HG03442 (cell line): Measurements from ENCODE around the gene SNX32.

ENCODE experiments used
- ATAC-seq: cut with Tn5 transposase; IDR thresholded peaks from one replicate; pipeline ENCODE4 v1.9.1; 2021; ENCODE audit warnings: mild to moderate bottlenecking, moderate library complexity; ENCODE audit not compliant: unreplicated experiment

The SNX32 gene

DNA sequence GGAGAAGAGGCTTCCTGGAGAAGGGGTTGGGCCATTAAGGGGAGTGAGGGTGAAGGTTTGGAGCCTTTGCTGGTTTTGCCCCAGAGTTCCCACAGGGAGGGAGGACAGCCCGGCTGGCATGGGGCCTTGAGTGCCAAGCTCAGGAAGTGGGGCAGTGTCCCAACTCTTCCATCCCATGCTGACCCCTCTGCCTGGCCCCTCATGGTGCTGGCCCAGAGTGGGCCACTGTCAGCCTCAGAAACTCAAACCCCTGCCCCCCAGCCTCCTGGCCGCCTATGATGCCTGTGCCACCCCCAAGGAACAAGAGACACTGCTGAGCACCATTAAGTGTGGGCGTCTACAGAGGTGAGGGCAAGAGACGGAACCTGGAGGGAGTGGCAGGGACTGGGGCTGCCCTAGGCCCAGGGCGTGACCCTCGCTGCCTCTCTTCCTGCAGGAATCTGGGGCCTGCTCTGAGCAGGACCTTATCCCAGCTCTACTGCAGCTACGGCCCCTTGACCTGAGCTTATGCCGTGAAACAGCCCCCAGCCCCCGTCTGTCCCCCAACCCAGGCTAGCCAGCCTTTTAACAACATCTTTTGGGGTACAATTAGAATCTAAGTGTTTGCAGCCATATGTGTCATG is 31.9 kb downstream of the SNX32 start:
- ATAC-seq = no peak

DNA sequence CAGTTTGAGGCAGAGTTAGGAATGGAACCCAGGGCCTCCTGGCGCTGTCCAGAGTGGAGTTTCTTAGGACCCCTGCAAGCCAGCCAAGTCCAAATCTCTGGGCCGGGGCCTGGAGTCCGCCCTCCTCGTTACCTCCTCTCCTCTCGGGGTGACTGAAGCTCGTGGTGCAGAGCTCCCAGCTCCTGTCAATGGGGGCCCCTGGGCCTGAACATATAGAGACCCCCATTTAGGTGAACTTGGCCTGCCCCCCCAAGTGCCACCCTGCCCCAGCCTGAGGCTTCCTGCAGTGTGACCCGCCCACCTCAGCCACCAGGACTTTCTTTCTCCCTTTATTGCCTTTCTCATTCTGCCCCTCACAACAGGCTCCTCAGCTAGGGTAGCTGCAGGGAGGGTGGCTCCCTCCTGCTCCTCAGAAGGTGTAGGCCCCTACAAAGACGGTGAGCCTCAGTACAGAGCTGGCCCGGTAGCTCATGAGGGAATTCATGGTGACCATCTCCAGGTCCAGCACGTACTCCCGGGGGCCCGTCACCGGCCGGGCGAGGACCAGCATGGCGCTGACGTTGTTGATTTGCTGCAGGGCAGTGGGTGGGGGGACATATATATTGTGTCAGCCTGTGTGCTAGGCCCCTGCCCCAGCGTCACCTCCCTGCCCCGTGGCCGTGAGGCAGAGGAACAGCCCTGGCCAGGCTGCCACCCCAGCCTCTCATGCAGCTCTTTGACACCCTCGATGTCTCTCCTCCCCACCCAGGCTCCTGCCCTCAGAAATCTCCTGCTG is 32.9 kb downstream of the SNX32 start:
- no peak for ATAC-seq

DNA sequence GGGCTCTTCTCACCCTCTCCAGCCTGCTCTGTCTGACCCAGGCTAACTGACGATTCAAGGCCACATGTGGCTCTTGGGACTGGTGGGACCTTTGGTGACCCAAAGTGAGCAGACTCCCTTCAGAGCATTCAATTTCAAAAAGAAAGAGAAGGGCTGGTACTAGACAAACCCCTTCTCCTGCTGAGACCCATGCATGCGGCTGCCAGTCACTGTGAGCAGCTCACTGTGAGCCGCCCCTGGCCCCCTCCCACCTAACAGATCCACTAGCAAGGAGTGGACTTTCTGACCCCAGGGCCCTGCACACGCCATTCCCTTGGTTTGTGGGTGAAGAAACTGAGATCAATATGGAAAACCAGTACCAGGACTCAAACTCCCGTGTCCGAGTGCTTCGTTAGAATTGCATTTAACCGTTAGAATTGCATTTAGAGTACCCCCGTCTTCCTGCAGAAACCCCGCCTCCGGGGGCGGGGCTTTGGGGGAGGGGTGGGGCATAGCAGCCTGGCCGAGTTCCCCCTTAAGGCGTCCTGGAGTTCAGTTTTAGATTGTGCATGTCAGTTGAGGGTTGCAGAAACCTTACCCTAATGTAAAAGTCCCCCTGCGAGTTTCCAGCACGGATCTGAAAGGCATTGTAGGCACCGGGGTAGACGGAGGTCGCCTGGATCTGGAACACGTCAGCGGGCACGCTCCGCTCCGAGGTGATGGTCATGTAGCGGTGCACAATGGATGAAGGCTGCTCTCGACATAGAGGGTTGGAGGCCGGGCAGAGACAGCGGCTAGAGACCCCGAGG is 33.7 kb downstream of the SNX32 start:
- ATAC-seq = no peak

DNA sequence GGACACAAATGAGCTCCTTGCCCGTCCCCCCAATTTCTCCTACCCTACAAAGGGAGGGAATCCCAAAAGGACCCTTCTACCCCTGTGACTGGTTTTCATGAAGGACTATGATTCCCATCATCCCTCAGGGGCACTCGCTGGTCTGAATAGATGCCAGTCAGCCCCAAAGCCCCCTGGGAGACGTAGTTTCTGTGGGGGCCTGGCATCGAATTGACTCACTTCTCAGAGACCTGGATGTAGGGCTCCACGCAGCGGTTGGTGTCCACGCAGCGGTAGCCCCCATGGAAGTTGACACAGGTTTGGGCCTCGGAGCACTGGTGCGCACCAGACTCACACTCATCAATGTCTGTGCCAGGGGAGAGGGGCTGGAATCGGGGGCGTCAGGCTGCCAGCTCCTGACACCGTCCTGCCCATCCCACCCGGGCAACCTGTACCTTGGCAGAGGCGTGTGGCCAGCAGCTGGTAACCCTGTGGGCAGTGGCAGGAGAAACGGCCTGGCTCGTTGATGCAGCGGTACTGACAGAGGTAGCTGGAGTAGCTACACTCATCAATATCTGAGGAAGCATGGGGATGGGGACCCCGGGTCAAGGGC is 34.4 kb downstream of the SNX32 start:
- no peak for ATAC-seq

DNA sequence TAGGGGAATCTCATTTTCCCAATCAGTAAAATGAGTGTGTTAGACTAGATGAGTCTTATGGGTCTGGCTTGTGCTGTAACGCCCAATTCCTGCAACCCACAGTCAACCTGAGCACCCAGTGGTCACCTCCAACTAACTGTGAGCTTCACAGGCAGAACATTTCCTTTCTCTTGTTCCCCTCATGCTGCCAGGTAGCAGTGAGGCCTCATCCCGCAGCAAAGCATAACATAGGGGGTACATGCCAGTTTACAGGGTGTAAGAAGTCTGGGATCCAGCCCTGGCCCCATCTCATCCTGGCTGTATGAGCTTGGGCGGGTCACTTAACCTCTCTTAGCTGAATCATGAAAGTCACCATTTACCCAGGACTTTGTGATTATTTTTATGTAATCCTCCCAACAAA is 35.1 kb downstream of the SNX32 start:
- no peak for ATAC-seq

DNA sequence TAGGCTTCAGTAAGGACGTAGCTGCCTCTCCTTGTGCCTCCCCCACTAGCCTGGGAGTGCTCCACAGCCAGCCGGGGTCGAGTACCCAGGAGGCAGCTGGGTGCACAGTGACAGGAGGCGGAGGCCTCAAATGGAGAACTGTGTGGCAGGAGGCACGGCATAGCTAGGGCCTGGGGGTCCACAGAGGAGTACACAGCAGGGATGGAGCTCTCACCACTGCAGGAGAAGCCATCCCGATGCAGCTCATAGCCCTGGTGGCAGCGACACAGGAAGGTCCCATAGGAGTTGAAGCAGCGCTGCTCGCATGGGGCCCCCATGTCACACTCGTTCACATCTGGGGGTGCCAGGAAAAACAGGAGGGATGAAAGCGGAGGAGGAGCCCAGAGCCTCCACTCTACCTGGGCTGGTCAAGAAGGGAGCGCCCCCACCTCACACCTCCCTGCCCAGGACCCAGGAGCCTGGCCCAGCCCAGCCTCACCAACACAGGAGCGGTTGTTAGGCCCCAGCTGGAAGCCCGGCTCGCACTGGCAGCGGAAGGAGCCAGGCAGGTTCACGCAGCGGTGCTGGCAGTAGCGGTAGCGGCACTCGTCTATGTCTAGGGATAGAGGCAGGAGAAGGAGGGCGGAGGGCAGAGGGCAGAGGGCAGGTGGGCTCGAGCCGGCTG is 36.0 kb downstream of the SNX32 start:
- ATAC-seq = no peak

DNA sequence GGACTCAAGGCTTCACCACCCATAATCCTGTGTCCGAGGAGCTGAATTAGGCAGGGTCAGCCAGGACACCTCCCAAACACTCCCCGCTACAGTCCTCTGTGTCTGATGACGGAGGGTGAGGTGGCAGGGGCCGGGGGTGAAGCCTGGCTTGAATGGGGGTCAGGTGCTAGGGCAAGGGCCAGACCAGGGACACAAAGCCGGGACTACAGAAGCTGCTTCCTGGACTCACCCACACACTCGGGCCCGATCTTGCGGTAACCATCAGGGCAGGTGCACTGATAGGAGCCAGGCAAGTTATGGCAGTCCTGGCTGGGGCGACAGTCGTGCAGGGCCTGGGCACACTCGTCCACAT is 36.5 kb downstream of the SNX32 start:
- no peak for ATAC-seq

DNA sequence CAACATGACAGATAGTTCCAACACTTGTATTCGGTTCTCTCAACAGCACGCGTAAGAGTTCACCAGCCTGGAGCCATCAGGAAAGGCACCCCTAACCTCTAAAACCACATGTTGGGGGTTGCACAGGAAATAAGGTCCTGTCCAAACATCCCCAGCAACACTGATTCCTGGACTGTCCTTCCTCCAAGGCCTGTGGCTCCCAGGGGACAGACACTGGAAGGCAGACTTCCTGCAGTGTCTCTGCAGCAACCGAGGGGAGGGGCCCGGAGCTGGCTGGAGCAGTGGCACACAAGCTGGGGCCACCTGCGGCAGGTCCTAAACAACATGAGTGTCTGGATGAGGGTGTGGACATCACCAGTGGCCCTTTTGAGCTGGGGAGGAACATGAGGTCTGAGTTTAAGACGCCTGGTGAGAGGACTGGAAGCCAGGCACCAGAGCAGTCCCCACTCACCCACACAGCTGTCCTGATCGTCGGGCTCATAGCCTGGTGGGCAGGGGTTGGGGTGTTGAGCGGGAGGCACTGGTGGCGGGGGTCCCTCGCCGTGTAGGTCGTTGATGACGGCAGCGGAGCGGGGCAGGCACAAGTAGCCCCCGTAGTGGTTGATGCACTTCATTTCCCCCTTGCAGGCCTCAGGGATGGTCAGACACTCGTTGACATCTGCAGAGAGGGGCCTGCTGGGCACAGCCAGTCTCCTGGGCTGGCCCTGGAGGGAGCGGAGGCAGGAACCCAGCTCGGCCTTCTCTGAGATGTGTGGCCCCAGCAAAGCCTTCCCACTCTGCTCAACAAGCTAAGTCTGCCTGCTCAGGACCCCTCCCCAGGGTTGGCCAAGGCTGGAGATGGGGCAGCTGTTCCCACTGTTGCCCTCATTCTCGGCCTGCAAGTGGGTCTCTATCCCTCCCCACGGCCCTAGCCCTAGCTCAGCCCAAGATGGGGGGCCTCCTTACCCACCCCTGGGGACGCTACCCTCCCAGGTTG is 37.2 kb downstream of the SNX32 start:
- no peak for ATAC-seq

DNA sequence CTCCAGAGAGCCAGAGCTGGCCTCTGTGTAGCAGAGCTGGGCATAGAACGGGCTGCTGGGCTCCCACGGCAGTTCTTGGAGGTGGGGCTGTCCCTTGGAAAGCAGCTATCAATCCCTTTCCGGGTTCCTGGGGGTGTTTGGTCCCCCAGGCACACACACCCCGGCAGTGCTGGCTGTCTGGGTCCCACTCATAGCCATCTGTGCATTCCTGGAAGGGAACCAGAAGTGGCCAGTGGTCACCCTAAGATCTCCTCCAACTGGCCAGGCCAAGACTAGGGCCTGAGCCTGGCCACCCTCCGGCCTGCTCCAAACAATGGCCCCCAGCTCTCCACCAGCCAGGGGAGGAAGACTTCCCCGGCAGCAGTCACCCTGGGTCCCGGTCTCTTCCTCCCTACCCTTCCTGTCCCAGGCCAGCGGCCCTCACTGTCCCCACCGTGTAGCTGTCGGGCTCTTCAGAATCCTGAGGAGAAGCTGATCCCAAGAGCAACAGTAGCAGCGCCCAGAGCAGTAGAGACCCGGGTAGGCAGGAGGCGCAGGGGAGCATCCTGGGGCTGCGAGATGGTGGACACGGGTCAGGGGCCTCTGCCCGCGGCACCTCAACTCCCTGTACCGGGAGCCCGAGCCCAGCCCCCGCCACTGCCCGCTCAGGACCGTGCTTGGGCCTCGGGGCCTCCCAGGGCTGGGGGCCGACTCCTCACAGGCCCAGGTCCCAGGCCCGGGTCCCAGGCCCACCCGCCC is 38.2 kb downstream of the SNX32 start:
- no peak for ATAC-seq

DNA sequence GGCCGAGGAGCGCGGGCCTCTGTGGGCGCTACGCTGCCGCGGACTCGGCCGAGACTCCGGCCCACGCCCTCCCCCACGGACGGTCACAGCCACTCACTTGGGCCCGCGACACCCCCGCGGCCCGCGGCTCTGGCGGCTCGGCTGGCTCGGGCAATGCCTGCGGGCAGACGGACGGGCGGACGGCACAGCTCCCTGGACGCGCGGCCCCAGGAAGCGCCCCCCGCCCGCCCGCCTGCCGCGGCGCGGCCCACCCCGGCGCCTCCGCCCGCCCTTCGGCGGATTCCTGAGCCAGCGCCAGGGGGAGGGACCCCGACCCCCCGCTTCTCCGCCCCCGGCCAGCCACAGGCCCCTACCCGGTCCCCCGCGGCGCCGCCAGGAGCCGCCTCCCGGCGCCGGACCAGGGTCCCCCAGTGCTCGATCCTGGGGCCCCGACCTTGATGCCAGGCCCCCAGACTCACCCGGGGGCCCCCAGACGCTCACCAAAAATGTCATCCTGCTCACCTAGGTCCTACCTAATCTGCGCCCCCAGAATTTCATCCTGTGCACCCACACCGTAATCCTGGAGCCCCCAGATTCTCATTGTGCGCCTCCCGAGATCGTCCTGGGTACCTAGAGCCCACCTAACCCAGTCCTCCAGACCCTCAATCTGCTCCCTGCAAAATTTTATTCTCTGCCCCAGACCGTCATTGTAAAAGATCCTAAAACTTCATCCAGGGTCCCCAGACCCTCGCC is 39.0 kb downstream of the SNX32 start, which contains the start of gene EFEMP2:
EFEMP2 (minus strand) TSS at position 215 of the 732 bp plus-strand sequence. CDS start 446 bp downstream, outside the sequence.
- no peak for ATAC-seq

DNA sequence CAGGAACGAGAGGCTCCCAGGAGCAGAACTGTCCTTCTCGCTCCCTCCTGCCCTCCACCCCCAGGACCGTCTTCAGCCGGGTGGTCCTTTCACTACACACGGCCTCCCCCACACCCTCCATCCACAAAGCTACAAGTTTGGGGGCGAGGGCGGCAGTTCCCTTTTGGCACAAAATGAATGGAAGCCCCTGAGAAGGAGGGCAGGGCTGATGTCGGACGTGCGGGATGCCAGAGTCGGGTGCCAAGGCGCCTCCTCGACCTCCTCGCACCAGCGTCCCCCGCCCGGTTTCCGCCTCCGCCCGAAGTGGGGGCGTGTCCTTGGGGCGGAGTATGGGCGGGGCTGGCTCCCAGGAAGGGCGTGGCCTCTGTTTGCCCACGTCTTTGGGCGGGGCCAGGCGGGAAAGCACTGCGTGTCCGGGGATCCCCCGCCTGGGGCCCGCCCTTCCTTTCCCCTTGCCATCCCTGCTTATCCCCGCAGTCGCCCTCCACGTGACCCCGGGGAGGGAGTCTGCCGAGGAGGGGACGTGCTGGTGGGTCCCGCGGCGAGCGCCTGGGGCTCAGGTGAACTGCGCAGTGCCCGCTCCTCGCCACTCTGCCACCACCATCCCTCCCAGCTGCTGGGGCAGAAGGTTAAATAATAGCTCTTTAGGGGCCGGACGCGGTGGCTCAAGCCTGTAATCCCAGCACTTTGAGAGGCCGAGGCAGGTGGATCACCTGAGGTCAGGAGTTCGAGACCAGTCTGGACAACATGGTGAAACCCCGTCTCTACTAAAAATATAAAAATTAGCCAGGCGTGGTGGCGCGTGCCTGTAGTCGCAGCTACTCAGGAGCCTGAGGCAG is 39.8 kb downstream of the SNX32 start:
- peak; percentile 81 for ATAC-seq

DNA sequence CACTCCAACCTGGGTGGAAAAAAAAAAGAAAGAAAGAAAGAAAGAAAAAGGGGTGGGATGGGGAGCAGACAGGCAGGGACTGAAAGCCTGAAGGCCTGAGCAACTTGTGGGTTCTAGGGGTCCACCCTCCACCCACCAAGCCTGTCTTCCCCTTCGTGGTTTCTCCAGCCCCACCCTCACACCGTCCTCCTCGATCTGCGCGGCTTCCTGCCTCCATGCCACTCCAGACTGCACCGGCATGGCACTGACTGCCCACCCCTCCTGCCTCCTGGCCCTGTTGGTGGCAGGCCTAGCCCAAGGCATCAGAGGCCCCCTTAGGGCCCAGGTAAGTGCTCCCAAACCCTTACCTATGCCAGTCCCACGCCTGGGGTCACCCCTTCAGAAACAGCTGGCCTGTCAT is 45.9 kb downstream of the SNX32 start, which contains the start of gene CTSW:
CTSW (plus strand) TSS at position 221 of the 400 bp plus-strand sequence; CDS start at position 239, 18 bp downstream.
- ATAC-seq = no peak

DNA sequence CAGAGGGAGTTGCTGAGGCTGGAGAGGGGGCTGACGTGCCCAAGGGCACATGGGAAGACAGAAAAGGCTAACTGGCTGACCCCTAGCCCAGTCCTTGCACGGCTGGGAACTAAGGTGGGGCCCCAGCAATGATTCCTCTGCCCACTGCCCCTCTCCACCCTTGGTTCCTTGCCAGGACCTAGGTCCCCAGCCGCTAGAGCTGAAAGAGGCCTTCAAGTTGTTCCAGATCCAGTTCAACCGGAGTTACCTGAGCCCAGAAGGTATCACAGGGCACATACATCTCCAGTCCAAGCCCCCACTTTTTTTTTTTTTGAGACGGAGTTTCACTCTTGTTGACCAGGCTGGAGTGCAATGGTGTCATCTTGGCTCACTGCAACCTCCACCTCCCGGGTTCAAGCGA is 46.3 kb downstream of the SNX32 start:
- no peak for ATAC-seq

DNA sequence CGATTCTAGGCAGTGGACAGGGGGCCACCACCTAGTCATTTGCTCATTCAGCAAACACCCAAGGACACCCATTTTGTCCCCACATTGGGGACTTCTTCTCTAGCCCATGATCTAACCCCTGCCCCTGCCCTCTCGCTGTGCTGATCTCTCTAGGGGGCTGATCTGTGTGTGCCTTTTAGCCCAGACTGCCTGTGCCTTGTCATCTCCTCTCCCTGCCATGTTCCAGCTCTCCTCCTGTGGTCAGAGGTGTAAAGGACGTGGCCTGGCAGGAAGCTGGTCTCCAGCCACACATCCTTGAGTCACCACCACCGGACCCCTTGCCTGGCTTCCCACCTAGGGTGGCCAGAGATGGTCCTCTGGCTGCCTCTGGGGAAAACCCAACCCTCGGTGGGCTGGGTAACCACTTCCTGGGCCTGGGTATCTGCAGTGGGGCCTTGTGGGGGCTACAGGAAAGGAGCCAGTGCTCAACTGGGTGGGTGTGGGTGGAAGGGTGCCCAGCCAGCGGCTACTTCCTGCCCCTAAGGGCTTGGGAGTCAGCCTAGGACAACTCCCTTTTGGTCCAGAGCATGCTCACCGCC is 47.2 kb downstream of the SNX32 start:
- no peak for ATAC-seq

DNA sequence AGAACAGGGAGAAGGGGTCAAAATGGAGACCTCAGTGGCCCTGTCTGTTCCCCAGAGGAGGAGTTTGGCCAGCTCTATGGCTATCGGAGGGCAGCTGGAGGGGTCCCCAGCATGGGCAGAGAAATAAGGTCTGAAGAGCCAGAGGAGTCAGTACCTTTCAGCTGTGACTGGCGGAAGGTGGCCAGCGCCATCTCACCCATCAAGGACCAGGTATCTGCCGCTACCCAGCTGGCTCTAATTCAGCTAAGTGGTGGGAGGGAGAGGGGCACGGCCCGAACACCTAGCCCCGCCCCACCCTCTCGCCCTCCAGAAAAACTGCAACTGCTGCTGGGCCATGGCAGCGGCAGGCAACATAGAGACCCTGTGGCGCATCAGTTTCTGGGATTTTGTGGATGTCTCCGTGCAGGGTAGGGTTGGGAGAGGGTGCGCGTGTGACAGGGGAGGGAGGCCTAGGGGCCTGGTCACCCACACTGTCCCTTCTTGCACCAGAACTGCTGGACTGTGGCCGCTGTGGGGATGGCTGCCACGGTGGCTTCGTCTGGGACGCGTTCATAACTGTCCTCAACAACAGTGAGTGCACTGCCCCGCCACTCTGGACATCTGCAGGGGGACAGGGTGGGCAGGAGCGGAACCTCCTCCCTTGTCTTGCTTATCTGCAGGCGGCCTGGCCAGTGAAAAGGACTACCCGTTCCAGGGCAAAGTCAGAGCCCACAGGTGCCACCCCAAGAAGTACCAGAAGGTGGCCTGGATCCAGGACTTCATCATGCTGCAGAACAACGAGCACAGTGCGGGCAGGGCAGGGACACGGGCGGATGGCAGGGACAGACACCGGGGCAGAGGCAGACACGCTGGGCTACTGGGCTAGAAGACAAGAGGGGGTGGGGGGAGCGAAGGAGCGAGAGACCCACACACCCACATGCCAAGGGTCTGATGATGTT is 48.6 kb downstream of the SNX32 start:
- ATAC-seq = no peak
